K562 (cell line): ENCODE data around the gene MYB. TPM values are rescaled to one million over a fixed set of nuclear protein-coding genes. Genes with fewer than 3 reads are reported as not detected.
"Not testable (repeated sequence)": the region's sequence is repeated elsewhere in the genome, so short reads cannot be mapped to it uniquely, and the experiment has no call there.

ENCODE experiments used
- ATAC-seq: fragments of 200-7000 bp; cut with Tn5 transposase; 3 replicates; pipeline ENCODE4 v1.9.1; 2020; ENCODE audit warnings: moderate library complexity
- BruUV-seq: library from RNA; stranded (reverse); fragments of 400-500 nt; replicated peaks from 2 replicates; lab custom pipeline; 2021; lab: Mats Ljungman, UMichigan
- CTCF ChIA-PET: fragments of 300-600 bp; formaldehyde crosslinking; extraction: SDS; loops from one replicate; lab custom pipeline; 2021; ENCODE audit warnings: low intra/inter-chr PET ratio; lab: Yijun Ruan, JAX
- POLR2A ChIA-PET: fragments of 300-600, 350-650 bp; sonication (Branson Sonifier 250); formaldehyde crosslinking; extraction: SDS; loops from one replicate; lab custom pipeline; 2021; ENCODE audit warnings: antibody characterized with exemption, inconsistent platforms; lab: Yijun Ruan, JAX
- DNase-seq, 4 experiments: peaks; one replicate each; pipeline versions ENCODE4 v3.0.0 to v3.0.0-alpha.2; 2011 to 2018; ENCODE audit warnings: low spot score in 3 of 4, mixed read lengths in 3 of 4; ENCODE audit errors: extremely low read depth in 1 of 4
- FAIRE-seq: peaks from 2 replicates; lab custom pipeline; 2011; peaks lifted over from hg19 to GRCh38; lab: Jason Lieb, UNC
- H2AFZ ChIP-seq: 2 replicates; pipeline ENCODE4 v1.6.0; 2011; ENCODE audit warnings: low read depth, low read length, control low read depth, inconsistent platforms
- H3K27ac ChIP-seq: fragments of 200-600 bp; 3 replicates; pipeline ENCODE4 v1.8.0; 2011; ENCODE audit warnings: low read depth, mild to moderate bottlenecking, control low read depth, inconsistent platforms, low read length, moderate library complexity, mixed read lengths; ENCODE audit errors: extremely low read depth
- H3K27me3 ChIP-seq, 2 experiments: fragments of 300-600 bp in 1 of 2; 2 replicates in 1 of 2; 3 replicates in 1 of 2; pipeline versions ENCODE4 v1.6.0 to v1.8.0; 2011; ENCODE audit warnings: inconsistent platforms in 2 of 2, low read length in 2 of 2, mild to moderate bottlenecking in 1 of 2, mixed read lengths in 1 of 2, moderate library complexity in 1 of 2; ENCODE audit not compliant: control insufficient read depth in 2 of 2, insufficient read depth in 2 of 2
- H3K36me3 ChIP-seq: fragments of 300-600 bp; 3 replicates; pipeline ENCODE4 v1.8.0; 2011; ENCODE audit warnings: mild to moderate bottlenecking, low read length, inconsistent platforms; ENCODE audit not compliant: control insufficient read depth, insufficient read depth
- H3K4me1 ChIP-seq, 2 experiments: fragments of 200-600 bp in 1 of 2; replicated peaks in 1 of 2; 2 replicates in 1 of 2; 3 replicates in 1 of 2; pipeline versions ENCODE4 v1.5.1 to v1.8.0; 2011; ENCODE audit warnings: inconsistent platforms in 2 of 2, low read length in 2 of 2, mild to moderate bottlenecking in 1 of 2, mixed read lengths in 1 of 2, moderate library complexity in 1 of 2; ENCODE audit not compliant: control insufficient read depth in 2 of 2, insufficient read depth in 2 of 2
- H3K4me2 ChIP-seq: 2 replicates; pipeline ENCODE4 v1.6.1; 2011; ENCODE audit warnings: low read length, control low read depth, inconsistent platforms, mixed read lengths; ENCODE audit not compliant: insufficient read depth
- H3K4me3 ChIP-seq: fragments of 200-600 bp; sonication (generic), shearing (Covaris generic); 2 replicates; pipeline ENCODE4 v1.5.1; 2016; ENCODE audit warnings: control low read depth, inconsistent platforms
- H3K79me2 ChIP-seq: fragments of 200-600 bp; 3 replicates; pipeline ENCODE4 v1.8.0; 2011; ENCODE audit warnings: low read length, inconsistent platforms; ENCODE audit not compliant: control insufficient read depth, insufficient read depth
- H3K9ac ChIP-seq, 2 experiments: 2 replicates each; pipeline versions ENCODE4 v1.6.0 to v1.6.1; 2011; ENCODE audit warnings: low read depth in 2 of 2, low read length in 2 of 2, control low read depth in 1 of 2, inconsistent platforms in 1 of 2, mild to moderate bottlenecking in 1 of 2, mixed read lengths in 1 of 2; ENCODE audit not compliant: insufficient read depth in 1 of 2
- H3K9me1 ChIP-seq: one replicate; pipeline ENCODE4 v1.6.0; 2011; ENCODE audit warnings: inconsistent platforms, mild to moderate bottlenecking, low read length, moderate library complexity; ENCODE audit not compliant: control insufficient read depth, insufficient read depth
- H3K9me3 ChIP-seq: replicated peaks from 2 replicates; pipeline ENCODE4 v1.5.1; 2011; ENCODE audit warnings: low read depth, low read length, inconsistent platforms; ENCODE audit not compliant: control insufficient read depth, insufficient read depth
- H4K20me1 ChIP-seq: replicated peaks from 2 replicates; pipeline ENCODE4 v1.6.1; 2011; ENCODE audit warnings: low read length, inconsistent platforms, mixed read lengths; ENCODE audit not compliant: control insufficient read depth, insufficient read depth
- ARHGAP35 ChIP-seq: fragments of 450-650 bp; IDR thresholded peaks from 2 replicates; pipeline ENCODE4 v1.6.1; 2018; ENCODE audit not compliant: partially characterized antibody
- CHD2 ChIP-seq: IDR thresholded peaks from 2 replicates; pipeline ENCODE4 v1.6.1; 2011; ENCODE audit warnings: low read depth, low read length
- FUS ChIP-seq: fragments of 200-400 bp; formaldehyde crosslinking; optimal IDR thresholded peaks from 2 replicates; pipeline ENCODE3; 2017; ENCODE audit warnings: low read depth, low read length
- LARP7 ChIP-seq: fragments of 450-650 bp; IDR thresholded peaks from 2 replicates; pipeline ENCODE4 v1.6.1; 2016
- MCM5 ChIP-seq: fragments of 450-650 bp; IDR thresholded peaks from 2 replicates; pipeline ENCODE4 v1.6.1; 2016; ENCODE audit warnings: low read depth
- NFE2 ChIP-seq: IDR thresholded peaks from 2 replicates; pipeline ENCODE4 v1.6.1; 2014; ENCODE audit warnings: antibody characterized with exemption, low read depth
- NFRKB ChIP-seq: fragments of 450-650 bp; IDR thresholded peaks from 2 replicates; pipeline ENCODE4 v1.6.1; 2016; ENCODE audit warnings: low read depth
- OTX1 ChIP-seq: fragments of 450-650 bp; formaldehyde crosslinking; IDR thresholded peaks from 2 replicates; pipeline ENCODE4 v1.4.0; 2022; ENCODE audit warnings: mild to moderate bottlenecking
- TCF7 ChIP-seq: sonication (generic); IDR thresholded peaks from 2 replicates; pipeline ENCODE4 v1.6.1; 2016; ENCODE audit warnings: antibody characterized with exemption, borderline replicate concordance
- ZNF354B ChIP-seq: fragments of 250-450 bp; sonication (Bioruptor Pico); IDR thresholded peaks from 2 replicates; pipeline ENCODE4 v1.4.0; 2020
- ZNF507 ChIP-seq: conservative IDR thresholded peaks from 2 replicates; pipeline ENCODE4 v1.6.1; 2017; ENCODE audit warnings: missing genetic modification characterization, missing compliant biosample characterization
- ZNF79 ChIP-seq: fragments of 250-450 bp; sonication (Bioruptor Pico); IDR thresholded peaks from 2 replicates; pipeline ENCODE4 v1.4.0; 2020; ENCODE audit warnings: low read depth, mild to moderate bottlenecking, moderate library complexity
- ZZZ3 ChIP-seq: fragments of 450-650 bp; IDR thresholded peaks from 2 replicates; pipeline ENCODE4 v1.6.1; 2016; ENCODE audit warnings: antibody characterized with exemption, mild to moderate bottlenecking, moderate library complexity
- WGBS: fragments of 100-300 bp; shearing (Covaris generic); methylation state at CpG from one replicate; pipeline ENCODE4 v1.1.6; 2016; ENCODE audit warnings: low coverage, mixed read lengths; ENCODE audit not compliant: insufficient coverage; ENCODE audit errors: missing lambda C conversion rate; 5-methylcytosine and 5-hydroxymethylcytosine counted together
- in situ Hi-C: fragments of 300-500 bp; cut with MboI; formaldehyde crosslinking; loops from 4 replicates; pipeline ENCODE4 v1.15.0; 2018; ENCODE audit warnings: inconsistent platforms, mixed read lengths
- intact Hi-C: fragments of 100-400 bp; cut with micrococcal nuclease; formaldehyde crosslinking; loops from 2 replicates; pipeline ENCODE4 v1.14.2; 2022
- polyA plus RNA-seq, 8 experiments: library from polyadenylated mRNA; depleted of rRNA in 4 of 8; stranded (reverse) in 5 of 8; unstranded in 3 of 8; fragments of >200 nt; fragmentation: Nextera tagmentation in 2 of 8; fragmentation: Illumina TruSeq in 1 of 8; extraction: Ambion mirVana in 2 of 8; extraction: Trizol in 1 of 8; gene quantifications; 2 replicates each; pipeline versions ENCODE4 v1.2.1 to v1.2.3, GENCODE V29; 2011 to 2014; ENCODE audit warnings: inconsistent platforms in 1 of 8, missing spikeins in 1 of 8
- total RNA-seq, 7 experiments: library from RNA; depleted of rRNA in 6 of 7; stranded (reverse); fragments of >200 nt in 6 of 7; fragmentation: Illumina TruSeq in 2 of 7; extraction: Trizol in 2 of 7; gene quantifications; 2 replicates each; pipeline versions ENCODE4 v1.2.1 to v1.2.3, GENCODE V29; 2011 to 2021; ENCODE audit warnings: low replicate concordance in 1 of 7
- TF ChIP-seq, protein P1 (sequence below): fragments of 250-450 bp; sonication (Bioruptor Pico); IDR thresholded peaks from 2 replicates; pipeline ENCODE4 v1.4.0; 2020; ENCODE audit warnings: mild to moderate bottlenecking, moderate library complexity, borderline replicate concordance
- TF ChIP-seq, protein P2 (sequence below): sonication (generic); formaldehyde crosslinking; IDR thresholded peaks from 2 replicates; pipeline ENCODE4 v1.8.1; 2023; ENCODE audit warnings: mild to moderate bottlenecking, missing genetic modification reagents

MYB gene
- total and polyA plus RNA-seq, 9 of the 15 experiments (the other 6 are each of a cell fraction or from before 2014, with no cell fraction given): 35.8 to 218 (median 140) TPM

DNA sequence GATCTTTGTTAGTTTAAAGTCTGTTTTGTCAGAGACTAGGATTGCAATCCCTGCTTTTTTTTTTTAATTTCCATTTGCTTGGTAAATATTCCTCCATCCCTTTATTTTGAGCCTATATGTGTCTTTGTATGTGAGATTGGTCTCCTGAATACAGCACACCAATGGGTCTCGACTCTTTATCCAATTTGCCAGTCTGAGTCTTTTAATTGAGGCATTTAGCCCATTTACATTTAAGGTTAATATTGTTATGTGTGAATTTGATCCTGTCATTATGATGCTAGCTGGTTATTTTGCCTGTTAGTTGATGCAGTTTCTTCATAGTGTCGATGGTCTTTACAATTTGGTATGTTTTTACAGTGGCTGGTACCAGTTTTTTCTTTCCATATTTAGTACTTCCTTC lies 27.0 kb upstream of the MYB start:
- H3K4me1 ChIP-seq, H3K27ac ChIP-seq, H3K9me1 ChIP-seq, H3K9ac ChIP-seq, H3K79me2 ChIP-seq, FAIRE-seq, BruUV-seq, intact Hi-C loops, H3K27me3 ChIP-seq, in situ Hi-C loops, POLR2A ChIA-PET, H2AFZ ChIP-seq, H3K4me3 ChIP-seq, H3K36me3 ChIP-seq, DNase-seq, ATAC-seq, H3K9me3 ChIP-seq, H4K20me1 ChIP-seq, H3K4me2 ChIP-seq, CTCF ChIA-PET: not testable (repeated sequence)
- 40% methylated on average over 1 of the region's 2 CpGs for WGBS
- TF ChIP-seq ZNF507 (peak; percentile 96), ZNF354B (CRISPR knock-in tag) (peak; percentile 68; the same call in 1 of the 2 replicates)

DNA sequence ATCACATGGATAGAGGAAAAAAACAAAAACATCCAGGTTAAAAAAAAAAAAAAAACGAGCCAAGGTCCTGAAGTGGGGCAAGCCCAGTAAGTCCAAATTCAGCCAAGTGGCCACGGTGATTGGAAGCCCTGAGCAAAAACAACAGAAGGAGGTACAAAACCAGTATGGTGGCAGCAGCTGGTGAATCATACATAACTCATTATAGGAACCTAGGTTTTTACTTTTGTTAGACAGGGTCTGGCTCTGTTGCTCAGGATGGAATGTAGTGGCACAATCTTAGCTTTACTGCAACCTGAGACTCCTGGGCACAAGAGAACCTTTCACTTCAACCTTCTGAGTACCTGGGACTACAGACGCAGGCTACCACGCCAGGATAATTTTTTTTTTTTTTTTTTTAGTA lies 22.7 kb upstream of the MYB start:
- in situ Hi-C loops: no loop called here
- no peaks in the 10 kb centered on the region for H3K27me3 ChIP-seq
- no peak overlapping the region for H3K4me3 ChIP-seq
- no TSS peak for BruUV-seq
- H3K36me3 ChIP-seq: no peaks in the 10 kb centered on the region
- H3K9ac ChIP-seq: no peak overlapping the region
- no peaks in the 10 kb centered on the region for H3K9me1 ChIP-seq
- H3K9me3 ChIP-seq: no peaks in the 10 kb centered on the region
- DNase-seq (no peak), FAIRE-seq (no peak), ATAC-seq (no peak)
- no peak overlapping the region for H3K27ac ChIP-seq
- H3K79me2 ChIP-seq: no peaks in the 10 kb centered on the region
- H3K4me1 ChIP-seq: peaks cover 0 to 17% of the 10 kb centered on the region in 2 experiments; a peak in 4 of 5 replicates
- ChIA-PET POLR2A (interaction anchor here (1.2 to 1.9 kb wide), 2 partner anchors 9 to 12 kb away, joined by 3 to 6 read pairs; no protein-coding TSS in a partner anchor), CTCF (no interaction called here)
- 26% methylated on average over 2 of the region's 4 CpGs for WGBS
- peak overlapping the region; percentile 52; the same call in 1 of the 2 replicates for H2AFZ ChIP-seq
- H4K20me1 ChIP-seq: no peaks in the 10 kb centered on the region
- no peak overlapping the region for H3K4me2 ChIP-seq
- intact Hi-C loops: no loop called here
- TF ChIP-seq NFRKB: no peak
- TF ChIP-seq ZNF79 (CRISPR knock-in tag): no peak
- TF ChIP-seq CHD2: no peak
- TF ChIP-seq, protein P1, sequence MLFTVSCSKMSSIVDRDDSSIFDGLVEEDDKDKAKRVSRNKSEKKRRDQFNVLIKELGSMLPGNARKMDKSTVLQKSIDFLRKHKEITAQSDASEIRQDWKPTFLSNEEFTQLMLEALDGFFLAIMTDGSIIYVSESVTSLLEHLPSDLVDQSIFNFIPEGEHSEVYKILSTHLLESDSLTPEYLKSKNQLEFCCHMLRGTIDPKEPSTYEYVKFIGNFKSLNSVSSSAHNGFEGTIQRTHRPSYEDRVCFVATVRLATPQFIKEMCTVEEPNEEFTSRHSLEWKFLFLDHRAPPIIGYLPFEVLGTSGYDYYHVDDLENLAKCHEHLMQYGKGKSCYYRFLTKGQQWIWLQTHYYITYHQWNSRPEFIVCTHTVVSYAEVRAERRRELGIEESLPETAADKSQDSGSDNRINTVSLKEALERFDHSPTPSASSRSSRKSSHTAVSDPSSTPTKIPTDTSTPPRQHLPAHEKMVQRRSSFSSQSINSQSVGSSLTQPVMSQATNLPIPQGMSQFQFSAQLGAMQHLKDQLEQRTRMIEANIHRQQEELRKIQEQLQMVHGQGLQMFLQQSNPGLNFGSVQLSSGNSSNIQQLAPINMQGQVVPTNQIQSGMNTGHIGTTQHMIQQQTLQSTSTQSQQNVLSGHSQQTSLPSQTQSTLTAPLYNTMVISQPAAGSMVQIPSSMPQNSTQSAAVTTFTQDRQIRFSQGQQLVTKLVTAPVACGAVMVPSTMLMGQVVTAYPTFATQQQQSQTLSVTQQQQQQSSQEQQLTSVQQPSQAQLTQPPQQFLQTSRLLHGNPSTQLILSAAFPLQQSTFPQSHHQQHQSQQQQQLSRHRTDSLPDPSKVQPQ (CRISPR knock-in tag): no peak
- TF ChIP-seq MCM5: no peak
- TF ChIP-seq LARP7: no peak
- TF ChIP-seq NFE2: no peak
- TF ChIP-seq ZZZ3: no peak
- TF ChIP-seq OTX1 (CRISPR knock-in tag): no peak
- no peak for TF ChIP-seq TCF7
- TF ChIP-seq ARHGAP35: no peak
- TF ChIP-seq, protein P2, sequence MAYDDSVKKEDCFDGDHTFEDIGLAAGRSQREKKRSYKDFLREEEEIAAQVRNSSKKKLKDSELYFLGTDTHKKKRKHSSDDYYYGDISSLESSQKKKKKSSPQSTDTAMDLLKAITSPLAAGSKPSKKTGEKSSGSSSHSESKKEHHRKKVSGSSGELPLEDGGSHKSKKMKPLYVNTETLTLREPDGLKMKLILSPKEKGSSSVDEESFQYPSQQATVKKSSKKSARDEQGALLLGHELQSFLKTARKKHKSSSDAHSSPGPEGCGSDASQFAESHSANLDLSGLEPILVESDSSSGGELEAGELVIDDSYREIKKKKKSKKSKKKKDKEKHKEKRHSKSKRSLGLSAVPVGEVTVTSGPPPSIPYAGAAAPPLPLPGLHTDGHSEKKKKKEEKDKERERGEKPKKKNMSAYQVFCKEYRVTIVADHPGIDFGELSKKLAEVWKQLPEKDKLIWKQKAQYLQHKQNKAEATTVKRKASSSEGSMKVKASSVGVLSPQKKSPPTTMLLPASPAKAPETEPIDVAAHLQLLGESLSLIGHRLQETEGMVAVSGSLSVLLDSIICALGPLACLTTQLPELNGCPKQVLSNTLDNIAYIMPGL (CRISPR knock-in tag): no peak
- TF ChIP-seq FUS: no peak
